ENCODE data around the gene CARD11.
"Not testable (repeated sequence)": the region's sequence is repeated elsewhere in the genome, so short reads cannot be mapped to it uniquely, and the experiment has no call there.

CARD11 gene

DNA sequence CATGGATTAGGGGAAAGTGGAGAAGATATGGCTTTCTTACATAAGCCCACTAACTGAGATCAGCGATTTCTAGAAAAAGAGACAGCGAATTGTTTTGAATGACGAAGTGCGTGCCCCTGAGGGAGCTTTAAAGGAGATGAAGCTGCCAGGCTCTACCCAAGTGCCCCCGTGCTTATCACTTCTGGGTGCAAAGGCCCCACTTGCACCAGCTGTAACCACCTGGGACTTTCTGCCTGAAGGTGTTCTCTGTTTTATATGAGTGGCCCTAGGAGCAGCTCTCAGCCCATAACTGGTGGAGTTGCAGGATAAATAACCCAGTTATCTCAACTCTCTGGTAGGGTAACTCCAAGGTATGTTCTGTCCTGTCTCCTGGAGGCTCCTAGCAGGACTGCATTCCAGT is 20.4 kb upstream of the CARD11 start:
- DNase-seq (ENCODE audit: low spot score), result no peak

DNA sequence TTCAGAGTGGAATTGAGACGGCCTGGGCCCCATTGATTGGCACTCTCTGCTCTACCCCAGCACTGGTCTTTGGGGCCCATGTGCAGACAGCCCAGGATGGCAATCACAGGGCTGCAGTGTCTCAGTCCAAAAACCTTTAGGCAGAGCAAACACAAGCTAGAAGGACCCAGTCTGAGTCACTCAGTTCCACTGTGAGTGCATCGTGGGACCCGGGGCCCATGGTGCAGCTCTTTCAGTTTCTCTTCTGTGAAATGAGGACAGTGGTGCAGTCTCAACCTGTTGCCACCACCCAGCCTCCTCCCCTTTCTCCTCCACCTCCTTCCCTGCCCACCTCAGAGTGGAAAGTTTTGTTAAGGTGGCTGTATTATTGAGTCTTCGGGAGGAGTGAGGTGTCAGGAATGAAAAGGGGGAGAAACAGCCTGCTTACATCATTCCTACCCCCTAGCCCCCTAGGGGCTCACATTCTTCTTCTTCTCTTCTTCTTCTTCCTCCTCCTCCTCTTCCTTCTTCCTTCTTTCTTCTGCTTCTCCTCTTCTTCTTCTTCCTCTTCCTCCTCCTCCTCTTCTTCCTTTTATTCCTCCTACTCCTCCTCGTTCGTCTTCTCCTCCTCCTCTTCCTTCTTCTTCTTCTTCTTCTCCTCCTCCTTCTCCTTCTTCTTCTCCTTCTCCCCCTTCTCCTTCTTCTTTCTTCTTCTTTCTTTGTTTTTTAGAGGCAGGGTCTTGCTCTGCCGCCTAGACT is 19.5 kb upstream of the CARD11 start:
- no peak for DNase-seq (ENCODE audit: low spot score)

DNA sequence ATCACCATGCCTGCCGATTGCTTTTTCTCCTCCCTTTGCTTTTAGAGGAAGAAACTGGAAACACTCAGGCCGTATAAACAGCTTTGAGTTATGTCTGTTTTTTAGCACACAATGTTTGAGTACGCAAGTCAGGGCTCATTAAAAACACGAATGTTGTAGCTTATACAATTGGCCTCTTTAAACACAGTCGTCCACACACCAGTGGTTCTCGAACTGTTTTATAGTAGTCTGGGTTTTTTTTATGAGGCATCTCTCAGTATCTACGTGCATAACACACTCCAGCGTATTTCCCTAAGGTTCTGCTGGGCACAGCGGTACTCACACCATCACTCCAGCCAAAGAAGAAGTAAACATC is 13.4 kb upstream of the CARD11 start:
- no peak for DNase-seq (ENCODE audit: low spot score)

DNA sequence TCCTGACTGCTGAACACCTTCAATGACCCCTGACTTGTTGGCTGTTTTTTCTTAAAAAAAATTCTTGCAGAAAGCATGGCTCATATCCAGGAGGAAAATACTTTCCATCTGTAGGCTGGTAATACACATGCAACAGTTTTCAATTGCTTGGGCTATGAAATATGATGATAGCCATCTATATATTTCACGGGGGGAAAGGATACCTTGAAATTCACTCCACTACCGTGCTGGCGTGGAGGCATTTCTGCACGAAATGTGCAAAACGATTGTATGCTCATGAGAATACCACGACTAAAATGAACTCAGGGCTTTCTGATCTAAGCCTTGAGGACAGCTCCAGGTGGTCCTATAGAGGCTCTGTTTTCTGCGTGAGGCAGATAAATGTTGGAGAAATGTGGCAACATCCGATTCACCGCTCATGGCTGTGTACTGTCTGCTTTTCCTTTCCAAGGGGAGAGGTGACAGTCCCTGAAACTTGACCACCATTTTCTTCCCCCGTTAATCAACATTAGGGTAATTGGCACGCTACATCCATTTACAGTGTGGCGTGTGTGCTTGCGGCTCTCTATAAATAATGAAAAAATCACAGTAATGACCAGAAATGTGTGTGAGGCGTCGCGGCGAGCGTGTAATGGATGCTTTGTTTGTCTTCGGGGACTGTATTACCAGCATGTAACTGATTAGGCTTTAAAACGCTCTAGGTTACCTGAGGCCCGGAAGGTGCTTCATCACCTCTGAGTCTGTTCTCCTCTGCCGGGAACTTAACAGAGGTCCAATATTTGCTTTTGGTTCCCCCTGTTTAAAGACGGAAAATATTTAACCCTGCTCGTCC is 12.8 kb upstream of the CARD11 start:
- DNase-seq (ENCODE audit: low spot score), result no peak

DNA sequence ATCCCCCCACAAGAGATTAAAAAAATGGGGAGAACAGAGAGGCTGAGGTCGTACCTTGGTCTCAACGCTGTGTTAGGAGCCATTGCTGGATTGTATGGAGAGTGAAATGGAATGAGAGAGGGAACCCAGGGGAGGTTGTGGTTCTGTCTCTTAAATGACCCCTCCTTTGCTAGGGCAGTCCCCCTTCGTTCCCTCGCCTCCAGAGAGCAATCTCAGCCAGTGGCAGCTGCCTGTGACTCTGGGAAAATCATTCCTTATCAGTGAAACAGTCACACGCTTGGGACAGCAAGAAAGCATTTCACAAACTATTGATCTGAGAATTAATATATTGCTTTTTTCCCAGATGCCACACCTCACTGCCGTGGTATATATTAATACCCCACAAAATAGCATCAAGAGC is 12.0 kb upstream of the CARD11 start:
- no peak for DNase-seq (ENCODE audit: low spot score)

DNA sequence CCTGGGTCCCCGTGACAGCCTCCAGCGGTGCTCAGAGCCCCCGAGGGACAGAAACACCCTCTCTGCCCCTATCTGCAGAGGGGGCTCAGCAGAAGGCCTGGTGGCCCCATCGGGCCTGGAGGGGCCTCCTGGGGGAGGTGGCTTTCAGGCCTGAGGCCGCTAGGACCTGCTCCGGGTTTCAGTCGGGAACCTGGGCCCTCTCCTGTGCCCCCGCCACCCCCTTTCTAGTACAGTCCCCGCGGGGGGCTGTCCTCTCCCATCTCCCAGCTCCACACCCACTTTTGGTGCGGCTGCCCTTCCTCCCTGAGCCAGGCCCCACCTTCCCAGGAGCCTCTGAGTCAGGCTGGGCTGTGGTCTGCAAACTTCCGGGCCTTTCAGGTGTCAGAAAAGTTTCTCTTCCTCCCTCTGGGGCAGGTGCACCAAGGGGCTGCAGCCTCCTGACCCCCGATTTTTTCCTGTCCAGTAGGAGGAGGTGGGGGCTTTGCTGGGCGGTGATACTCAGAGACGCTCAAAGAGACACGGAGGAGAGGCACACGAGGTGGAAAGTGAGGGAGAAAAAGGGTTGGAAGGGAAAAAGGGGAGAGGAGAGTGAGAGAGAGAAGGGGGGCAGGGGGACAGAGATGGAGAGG is 692 bp downstream of the CARD11 start:
- DNase-seq (ENCODE audit: low spot score), result no peak

DNA sequence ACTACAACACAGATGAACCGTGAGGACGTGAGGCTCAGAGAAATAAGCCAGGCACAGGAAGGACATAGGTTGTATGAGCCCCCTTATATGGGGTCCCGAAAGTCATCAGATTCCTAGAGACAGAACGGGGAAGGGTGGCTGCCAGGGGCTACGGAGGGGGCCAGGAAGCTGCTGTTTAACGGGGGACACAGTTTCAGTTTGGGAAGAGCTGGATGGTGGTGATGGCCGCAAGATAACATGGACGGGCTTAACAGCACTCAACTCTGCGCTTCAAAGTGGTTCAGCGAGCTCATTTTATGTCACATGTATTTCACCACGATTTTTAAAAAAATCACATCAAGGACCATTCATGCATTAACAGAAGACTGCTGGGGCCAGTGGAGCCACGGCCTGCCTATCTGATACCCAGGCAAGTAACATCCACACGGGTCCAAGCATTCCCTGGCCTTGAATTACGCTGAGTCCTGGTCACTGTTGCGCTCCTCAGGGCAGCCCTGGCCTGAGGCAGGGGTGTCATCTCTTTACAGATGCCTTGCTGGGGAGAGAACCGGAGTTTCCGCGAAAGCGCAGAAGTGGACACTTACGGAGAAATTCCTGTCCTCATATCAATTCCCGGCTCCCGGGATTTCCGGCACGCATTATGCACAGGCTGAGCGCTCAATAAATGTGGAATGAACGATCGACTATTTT is 1.5 kb downstream of the CARD11 start:
- DNase-seq (ENCODE audit: low spot score), result no peak

DNA sequence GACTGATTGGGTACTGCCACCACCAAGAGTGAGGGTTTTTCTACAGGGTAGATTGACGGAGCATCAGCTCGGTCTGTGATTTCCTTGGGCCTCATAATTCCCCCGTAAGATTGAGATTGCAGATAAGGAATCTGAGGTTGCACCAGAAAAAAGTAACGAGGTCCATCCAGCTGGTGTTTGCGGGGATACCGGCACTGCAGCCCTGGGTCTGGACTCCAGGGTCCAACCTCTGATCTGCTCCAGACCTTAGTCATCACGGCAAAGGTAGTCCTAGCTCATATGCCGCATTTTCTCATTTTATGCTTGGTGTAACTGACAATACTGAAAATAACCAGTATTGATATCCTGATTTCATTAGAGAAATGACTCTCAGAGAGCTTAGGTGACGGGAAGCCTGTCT is 3.9 kb downstream of the CARD11 start:
- DNase-seq (ENCODE audit: low spot score), result no peak

DNA sequence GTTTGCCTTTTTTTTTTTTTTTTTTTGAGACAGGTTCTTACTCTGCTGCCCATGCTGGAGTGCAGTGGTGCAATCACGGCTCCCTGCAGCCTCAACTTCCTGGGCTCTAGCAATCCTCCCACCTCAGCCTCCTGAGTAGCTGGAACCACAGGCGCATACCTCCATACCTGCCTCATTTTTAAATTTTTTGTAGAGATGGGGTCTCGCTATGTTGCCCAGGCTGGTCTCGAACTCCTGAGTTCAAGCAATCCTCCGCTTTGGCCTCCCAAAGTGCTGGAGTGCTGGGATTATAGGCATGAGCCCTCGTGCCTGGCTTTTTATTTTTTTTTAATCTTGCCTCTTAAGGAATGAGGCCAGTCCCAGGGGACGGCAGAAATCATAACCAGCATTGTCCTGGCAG is 5.7 kb downstream of the CARD11 start:
- not testable (repeated sequence) for DNase-seq (ENCODE audit: low spot score)

DNA sequence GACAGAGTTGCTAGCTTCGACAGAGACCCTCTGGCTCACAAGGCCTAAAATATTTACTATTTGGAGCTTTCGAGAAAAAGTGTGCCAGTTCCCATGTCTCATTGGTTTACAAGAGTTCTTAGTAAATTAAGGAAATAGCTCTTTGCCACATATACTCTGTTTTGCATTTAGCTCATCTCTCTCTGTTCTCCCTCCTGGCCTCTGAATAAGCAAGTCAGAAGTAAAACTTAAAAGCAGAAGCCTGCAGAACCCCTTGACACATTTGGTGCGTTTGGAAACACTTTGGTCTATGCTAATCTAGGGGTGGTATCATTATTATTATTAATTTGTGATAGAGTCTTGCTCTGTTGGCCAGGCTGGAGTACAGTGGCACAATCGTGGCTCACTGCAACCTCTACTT is 6.4 kb downstream of the CARD11 start:
- DNase-seq (ENCODE audit: low spot score), result no peak

DNA sequence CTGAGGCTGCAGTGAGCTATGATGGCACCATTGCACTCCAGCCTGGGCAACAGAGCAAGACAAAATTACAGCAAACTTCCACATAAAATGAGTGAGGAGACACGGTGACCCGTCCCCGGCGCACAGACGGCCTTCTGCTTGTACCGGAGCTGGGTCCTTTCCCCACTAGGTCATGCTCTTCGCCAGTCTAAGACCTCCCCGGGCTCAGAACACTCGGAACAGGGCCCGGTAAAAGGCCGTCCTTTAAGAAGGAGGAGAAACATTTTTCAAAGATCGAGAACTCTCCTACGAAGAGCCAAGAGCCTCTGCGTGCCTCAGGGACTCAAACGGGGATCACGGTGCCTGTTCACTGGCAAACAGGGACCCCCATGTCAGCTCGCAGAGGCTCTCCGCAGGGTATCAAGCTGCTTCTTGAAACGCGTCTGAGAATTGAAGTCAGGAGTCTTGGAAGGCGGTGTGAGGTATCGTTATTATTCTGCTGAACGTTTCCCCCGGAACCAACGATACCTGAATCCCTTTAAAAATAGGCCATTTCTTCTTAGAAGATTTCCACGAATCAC is 9.0 kb downstream of the CARD11 start:
- no peak for DNase-seq (ENCODE audit: low spot score)

DNA sequence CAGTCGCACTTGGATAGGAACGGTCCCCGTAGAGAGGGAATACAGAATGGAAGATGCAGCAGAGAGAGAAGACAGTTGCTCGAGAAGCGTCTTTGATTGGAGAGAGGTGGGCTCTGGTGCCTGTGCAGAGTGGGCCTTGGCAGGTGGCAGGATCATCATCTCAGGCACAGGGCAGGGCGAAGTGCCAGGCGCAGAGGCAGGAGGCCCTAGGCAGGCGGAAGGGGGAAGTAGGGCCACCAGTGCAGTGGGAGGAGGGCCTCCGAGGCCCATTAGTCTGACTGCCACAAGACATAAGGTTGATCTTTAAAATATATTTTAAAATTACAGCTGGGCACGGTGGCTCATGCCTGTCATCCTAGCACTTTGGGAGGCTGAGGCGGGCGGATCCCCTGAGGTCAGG is 10.1 kb downstream of the CARD11 start:
- DNase-seq (ENCODE audit: low spot score), result no peak

DNA sequence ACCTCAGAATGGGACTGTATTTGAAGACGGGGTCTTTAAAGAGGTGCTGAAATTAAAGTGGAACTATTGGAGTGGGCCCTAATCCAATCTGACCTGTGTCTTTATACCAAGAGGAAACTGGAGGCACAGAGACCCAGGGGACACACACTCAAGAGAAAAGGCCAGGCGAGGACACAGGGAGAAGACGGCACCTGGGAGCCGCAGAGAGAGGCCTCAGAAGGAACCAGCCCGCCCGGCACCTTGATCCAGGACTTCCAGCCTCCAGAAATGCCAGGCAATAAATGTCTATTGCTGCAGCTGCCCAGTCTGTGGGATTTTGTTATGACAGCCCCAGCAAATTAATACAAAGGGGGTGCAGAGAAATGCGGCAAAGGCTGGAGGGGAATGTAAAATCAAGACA is 10.5 kb downstream of the CARD11 start:
- DNase-seq (ENCODE audit: low spot score), result no peak

DNA sequence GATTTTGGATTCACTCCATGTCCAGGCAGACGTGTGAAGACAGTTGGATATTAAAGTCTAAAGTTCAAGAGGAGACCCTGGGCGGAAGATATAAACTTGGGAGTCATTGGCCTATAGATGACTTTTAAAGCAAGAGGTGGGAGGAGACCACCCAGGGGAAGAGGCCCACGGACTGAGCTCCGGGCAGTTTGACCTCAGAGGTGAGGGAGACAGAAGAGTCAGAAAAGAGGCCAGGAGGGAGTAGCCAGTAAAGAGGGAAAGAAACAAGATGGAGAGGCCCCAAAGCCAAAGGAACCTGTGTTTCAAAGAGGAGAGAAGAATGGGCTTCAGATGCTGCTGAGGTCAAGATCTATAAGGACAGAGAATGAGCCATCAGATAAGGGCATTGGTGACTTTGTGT is 11.4 kb downstream of the CARD11 start:
- DNase-seq (ENCODE audit: low spot score), result no peak

DNA sequence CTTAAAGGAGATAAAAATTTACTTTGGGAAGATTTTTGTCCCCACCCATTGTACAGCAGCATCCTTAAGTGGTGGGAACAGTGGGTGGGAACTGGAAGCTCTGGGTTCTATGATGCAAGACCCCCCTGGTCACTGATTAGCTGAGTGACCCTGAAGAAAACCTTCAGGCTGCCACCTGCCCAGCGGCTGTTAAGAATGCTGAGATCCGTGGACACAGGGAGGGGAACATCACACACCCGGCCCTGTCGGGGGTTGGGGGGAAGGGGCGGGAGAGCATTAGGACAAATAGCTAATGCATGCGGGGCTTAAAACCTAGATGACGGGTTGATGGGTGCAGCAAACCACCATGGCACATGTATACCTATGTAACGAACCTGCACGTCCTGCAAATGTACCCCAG is 14.5 kb downstream of the CARD11 start:
- no peak for DNase-seq (ENCODE audit: low spot score)

DNA sequence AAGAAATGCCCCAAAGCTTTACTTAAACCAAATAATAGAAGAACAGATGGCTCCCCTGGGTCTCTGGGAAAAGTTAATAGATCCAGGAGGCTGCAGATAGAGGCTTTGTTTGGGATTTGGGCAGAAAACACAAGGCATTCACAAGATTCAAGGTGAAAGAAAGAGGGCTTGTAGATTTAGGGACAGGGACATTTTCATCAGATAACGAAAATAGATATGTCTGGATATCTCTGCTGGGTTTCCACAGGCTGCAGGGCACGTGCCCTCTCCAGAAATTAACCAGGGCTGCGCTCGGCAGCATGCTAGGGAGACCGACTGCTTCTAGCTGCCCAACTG is 14.9 kb downstream of the CARD11 start:
- no peak for DNase-seq (ENCODE audit: low spot score)

DNA sequence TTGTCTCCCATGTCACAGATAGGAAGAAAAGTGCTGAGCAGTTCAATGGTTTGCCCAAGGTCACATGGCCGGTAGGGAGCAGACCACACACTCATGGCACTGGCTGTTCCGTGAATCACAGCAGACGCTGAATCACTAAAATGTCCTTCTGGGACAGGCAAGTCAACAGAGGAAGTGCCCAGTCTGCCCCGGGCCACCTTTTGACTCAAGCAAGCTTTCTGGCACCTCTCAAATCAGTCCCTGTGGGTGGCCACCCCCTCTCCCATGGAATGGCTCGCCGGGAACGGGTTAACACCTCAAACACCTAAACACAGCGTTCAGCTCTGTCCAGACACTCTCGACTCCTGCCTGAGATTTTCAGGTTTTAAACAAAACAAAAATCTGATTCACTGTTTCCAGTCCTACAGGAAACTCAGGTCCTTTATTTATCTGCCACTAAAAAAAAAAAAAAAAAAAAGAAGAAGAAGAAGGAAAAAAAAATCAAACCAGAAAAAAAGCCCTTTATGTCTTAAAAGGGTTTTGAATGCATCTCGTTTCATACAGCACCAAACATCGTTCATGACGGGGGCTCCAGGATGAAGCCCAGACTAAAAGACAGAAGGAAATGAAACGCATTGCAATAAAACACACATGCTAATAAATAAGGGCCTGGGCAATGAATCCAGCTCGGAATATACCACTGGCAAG is 15.5 kb downstream of the CARD11 start:
- no peak for DNase-seq (ENCODE audit: low spot score)

DNA sequence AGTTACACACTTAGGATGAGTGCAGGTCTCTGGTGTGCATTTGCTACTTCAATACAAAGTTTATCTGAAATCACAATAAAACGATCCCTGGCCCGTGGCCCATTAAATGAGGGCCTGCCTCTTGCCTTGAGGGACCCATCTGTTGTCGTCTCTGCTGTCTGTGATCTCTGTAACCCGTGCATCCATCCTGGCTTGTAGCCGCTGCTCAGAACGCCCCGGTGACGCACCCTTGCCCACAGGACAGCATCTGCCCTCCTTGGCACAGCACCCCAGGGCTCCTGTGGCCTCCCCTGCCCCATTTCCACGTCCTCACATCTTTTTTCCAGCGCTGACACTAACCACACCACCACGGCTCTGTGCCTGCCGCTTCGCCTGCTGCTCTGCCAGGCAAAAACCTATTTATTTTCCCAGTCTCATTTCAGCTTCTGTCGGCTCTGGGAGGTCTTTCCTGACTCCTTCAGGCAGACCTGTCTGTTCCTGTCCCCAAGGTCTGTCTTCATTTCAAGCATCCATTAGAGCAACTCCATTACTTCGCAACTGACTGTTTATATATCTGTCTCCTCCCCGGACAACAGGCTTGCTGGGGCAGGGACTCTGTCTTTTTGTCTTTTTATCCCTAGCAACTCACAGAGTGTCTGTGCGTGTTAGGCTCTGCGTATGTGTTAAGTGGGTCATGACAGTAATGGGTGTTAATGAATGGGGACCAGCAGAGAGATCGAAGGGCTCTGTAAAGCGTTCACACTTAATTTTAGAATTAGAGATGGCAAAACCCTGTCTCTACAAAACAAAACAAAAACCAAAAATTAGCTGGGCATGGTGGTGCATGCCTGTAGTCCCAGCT is 16.4 kb downstream of the CARD11 start:
- no peak for DNase-seq (ENCODE audit: low spot score)

DNA sequence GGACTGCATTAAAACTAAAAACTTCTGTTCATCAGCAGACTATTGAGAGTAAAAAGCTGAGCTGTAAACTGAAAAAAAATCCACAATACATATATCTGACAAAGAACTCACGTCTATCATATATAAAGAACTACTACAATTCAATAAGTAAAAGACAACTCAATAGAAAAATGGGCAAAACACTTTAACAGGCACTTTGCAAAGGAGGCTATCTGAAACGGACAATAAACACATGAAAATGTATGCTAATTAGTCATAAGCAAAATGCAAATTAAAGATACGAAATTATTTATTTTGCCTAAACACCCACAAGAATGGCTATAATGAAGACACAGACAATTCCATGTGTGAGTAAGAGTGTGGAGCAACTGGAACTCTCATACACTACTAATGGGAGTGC is 18.1 kb downstream of the CARD11 start:
- DNase-seq (ENCODE audit: low spot score), result no peak

DNA sequence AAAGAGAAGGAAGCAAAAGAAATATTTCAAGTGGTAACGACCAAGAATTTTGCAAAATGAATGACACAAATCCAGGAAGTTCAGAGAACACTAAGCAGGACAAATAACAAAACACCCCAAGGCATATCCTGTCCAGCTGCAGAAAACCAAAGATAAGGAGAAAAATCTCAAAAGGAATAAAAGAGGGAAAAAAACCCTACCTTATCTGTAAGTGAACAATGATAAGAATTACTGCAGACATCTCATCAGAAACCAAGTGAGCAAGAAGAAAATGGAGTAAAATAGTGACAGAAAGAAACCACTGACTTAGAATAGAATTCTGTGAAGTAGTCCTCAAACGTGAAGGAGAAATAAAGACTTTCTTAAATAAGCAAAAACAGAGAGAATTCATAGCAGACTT is 21.8 kb downstream of the CARD11 start:
- DNase-seq (ENCODE audit: low spot score), result no peak

DNA sequence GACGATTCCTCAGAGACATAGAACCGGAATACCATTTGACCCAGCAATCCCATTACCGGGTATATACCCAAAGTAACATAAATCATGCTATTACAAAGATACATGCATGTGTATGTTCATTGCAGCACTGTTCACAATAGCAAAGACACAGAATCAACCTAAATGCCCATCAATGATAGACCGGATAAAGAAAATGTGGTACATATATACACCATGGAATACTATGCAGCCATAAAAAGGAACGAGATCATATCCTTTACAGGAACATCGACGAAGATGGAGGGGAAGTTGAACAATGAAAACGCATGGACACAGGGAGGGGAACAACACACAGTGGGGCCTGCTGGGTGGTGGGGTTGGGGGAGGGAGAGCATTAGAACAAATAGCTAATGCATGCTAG is 22.4 kb downstream of the CARD11 start:
- DNase-seq (ENCODE audit: low spot score), result not testable (repeated sequence)
